ENCODE results near the gene RPL37A.

RPL37A gene

GRCh38 chr2:216534809-216535208 is 36.2 kb downstream of the RPL37A start:
- no peak for TF ChIP-seq CTCF (IDR thresholded peaks at IDR 0.05; ENCODE audit: insufficient read depth, low read length, poor library complexity, severe bottlenecking)
- no peak for TF ChIP-seq EZH2phosphoT487 (conservative IDR thresholded peaks at IDR 0.05; ENCODE audit: low read length)
- H3K9me3 ChIP-seq (ENCODE audit: insufficient read depth, low read length): no peaks in the 10 kb centered on the region
- H3K9ac ChIP-seq (ENCODE audit: low read length): no peak overlapping the region
- no peaks in the 10 kb centered on the region for H3F3A ChIP-seq (ENCODE audit: insufficient read depth)
- H3K27me3 ChIP-seq (ENCODE audit: low read length): no peaks in the 10 kb centered on the region
- no peaks in the 10 kb centered on the region for H3K79me2 ChIP-seq (ENCODE audit: insufficient read depth, low read length)
- no peaks in the 10 kb centered on the region for H3K36me3 ChIP-seq (ENCODE audit: low read length)
- no peak overlapping the region for H3K4me3 ChIP-seq (ENCODE audit: insufficient read depth, low read length, poor library complexity, severe bottlenecking)
- no peak overlapping the region for H3K27ac ChIP-seq (ENCODE audit: low read depth, low read length)
- no peaks in the 10 kb centered on the region for H4K20me1 ChIP-seq (ENCODE audit: low read depth, low read length)
- no peak overlapping the region for H3K4me2 ChIP-seq (ENCODE audit: low read depth, low read length, poor library complexity, severe bottlenecking)
- H3K9me2 ChIP-seq (replicated peaks; ENCODE audit: insufficient read depth, low read length): no peaks in the 10 kb centered on the region
- H2AFZ ChIP-seq (ENCODE audit: low read depth, low read length, severe bottlenecking): no peak overlapping the region

- H2AFZ ChIP-seq (ENCODE audit: low read depth, low read length, severe bottlenecking): no peak overlapping the region
- no peaks in the 10 kb centered on the region for H3K27me3 ChIP-seq (ENCODE audit: low read length)
- H3K79me2 ChIP-seq (ENCODE audit: insufficient read depth, low read length): no peaks in the 10 kb centered on the region
- no peak overlapping the region for H3K4me3 ChIP-seq (ENCODE audit: insufficient read depth, low read length, poor library complexity, severe bottlenecking)
- H3K4me2 ChIP-seq (ENCODE audit: low read depth, low read length, poor library complexity, severe bottlenecking): no peak overlapping the region
- TF ChIP-seq EZH2phosphoT487 (conservative IDR thresholded peaks at IDR 0.05; ENCODE audit: low read length): no peak
- TF ChIP-seq CTCF (IDR thresholded peaks at IDR 0.05; ENCODE audit: insufficient read depth, low read length, poor library complexity, severe bottlenecking): no peak
- no peak overlapping the region for H3K9ac ChIP-seq (ENCODE audit: low read length)
- no peaks in the 10 kb centered on the region for H4K20me1 ChIP-seq (ENCODE audit: low read depth, low read length)
- no peaks in the 10 kb centered on the region for H3K9me2 ChIP-seq (replicated peaks; ENCODE audit: insufficient read depth, low read length)
- no peaks in the 10 kb centered on the region for H3K36me3 ChIP-seq (ENCODE audit: low read length)
- no peak overlapping the region for H3K27ac ChIP-seq (ENCODE audit: low read depth, low read length)
- no peaks in the 10 kb centered on the region for H3K9me3 ChIP-seq (ENCODE audit: insufficient read depth, low read length)
- no peaks in the 10 kb centered on the region for H3F3A ChIP-seq (ENCODE audit: insufficient read depth)
These were observed 36.9 kb downstream of the RPL37A start for GRCh38 chr2:216535454-216535995.

GRCh38 chr2:216536734-216537210 is 38.1 kb downstream of the RPL37A start:
- H3K36me3 ChIP-seq (ENCODE audit: low read length): no peaks in the 10 kb centered on the region
- H3K4me3 ChIP-seq (ENCODE audit: insufficient read depth, low read length, poor library complexity, severe bottlenecking): no peak overlapping the region
- H3K9me2 ChIP-seq (replicated peaks; ENCODE audit: insufficient read depth, low read length): no peaks in the 10 kb centered on the region
- no peaks in the 10 kb centered on the region for H3F3A ChIP-seq (ENCODE audit: insufficient read depth)
- TF ChIP-seq CTCF (IDR thresholded peaks at IDR 0.05; ENCODE audit: insufficient read depth, low read length, poor library complexity, severe bottlenecking) (no peak), EZH2phosphoT487 (conservative IDR thresholded peaks at IDR 0.05; ENCODE audit: low read length) (no peak)
- H3K27ac ChIP-seq (ENCODE audit: low read depth, low read length): no peak overlapping the region
- H2AFZ ChIP-seq (ENCODE audit: low read depth, low read length, severe bottlenecking): no peak overlapping the region
- H3K4me2 ChIP-seq (ENCODE audit: low read depth, low read length, poor library complexity, severe bottlenecking): no peak overlapping the region
- no peaks in the 10 kb centered on the region for H3K27me3 ChIP-seq (ENCODE audit: low read length)
- H3K9ac ChIP-seq (ENCODE audit: low read length): no peak overlapping the region
- no peaks in the 10 kb centered on the region for H4K20me1 ChIP-seq (ENCODE audit: low read depth, low read length)
- no peaks in the 10 kb centered on the region for H3K9me3 ChIP-seq (ENCODE audit: insufficient read depth, low read length)
- no peaks in the 10 kb centered on the region for H3K79me2 ChIP-seq (ENCODE audit: insufficient read depth, low read length)
